Endodermal cell (in vitro differentiated cells): ENCODE measurements around the gene G0S2. TPM values are rescaled to one million over a fixed set of nuclear protein-coding genes. Genes with fewer than 3 reads are reported as not detected.

Source experiments
- DNase-seq: peaks from one replicate; pipeline ENCODE4 v3.0.0-alpha.2; 2017
- H3K27ac ChIP-seq: 2 replicates; pipeline ENCODE4 v1.5.1; 2013; ENCODE audit warnings: mild to moderate bottlenecking, low read depth, low read length, moderate library complexity
- H3K27me3 ChIP-seq: 2 replicates; pipeline ENCODE4 v1.6.1; 2013; ENCODE audit warnings: mild to moderate bottlenecking, low read length, moderate library complexity; ENCODE audit not compliant: insufficient read depth, control insufficient read depth, poor library complexity, severe bottlenecking
- H3K36me3 ChIP-seq: 2 replicates; pipeline ENCODE4 v1.7.0; 2013; ENCODE audit warnings: mild to moderate bottlenecking, low read length, moderate library complexity; ENCODE audit not compliant: control insufficient read depth, insufficient read depth
- H3K4me1 ChIP-seq: one replicate; pipeline ENCODE4 v1.7.0; 2013; ENCODE audit warnings: low read length; ENCODE audit not compliant: control insufficient read depth, insufficient read depth
- H3K4me3 ChIP-seq: 2 replicates; pipeline ENCODE4 v1.5.1; 2013; ENCODE audit warnings: mild to moderate bottlenecking, low read length, moderate library complexity
- H3K9ac ChIP-seq: 2 replicates; pipeline ENCODE4 v1.6.1; 2013; ENCODE audit warnings: mild to moderate bottlenecking, low read length, moderate library complexity; ENCODE audit not compliant: poor library complexity, severe bottlenecking; ENCODE audit errors: extremely low read depth
- H3K9me3 ChIP-seq: 2 replicates; pipeline ENCODE4 v1.6.1; 2013; ENCODE audit warnings: mild to moderate bottlenecking, low read length, moderate library complexity; ENCODE audit not compliant: control insufficient read depth
- H3K27ac Mint-ChIP-seq: 2 replicates; pipeline ENCODE4 v1.8.0; 2020; ENCODE audit warnings: mixed read lengths
- H3K27me3 Mint-ChIP-seq: 2 replicates; pipeline ENCODE4 v1.8.0; 2021; ENCODE audit warnings: mild to moderate bottlenecking, mixed read lengths; ENCODE audit not compliant: insufficient read depth
- H3K36me3 Mint-ChIP-seq: 2 replicates; pipeline ENCODE4 v1.8.0; 2020; ENCODE audit warnings: low read depth, mixed read lengths
- H3K4me1 Mint-ChIP-seq: 2 replicates; pipeline ENCODE4 v1.8.0; 2020; ENCODE audit warnings: mixed read lengths
- H3K4me3 Mint-ChIP-seq: 2 replicates; pipeline ENCODE4 v1.8.0; 2020; ENCODE audit warnings: mild to moderate bottlenecking, moderate library complexity, mixed read lengths
- H3K9me3 Mint-ChIP-seq: 2 replicates; pipeline ENCODE4 v1.8.0; 2020; ENCODE audit warnings: mild to moderate bottlenecking, mixed read lengths
- WGBS, 2 experiments: methylation state at CpG; one replicate each; pipeline versions ENCODE4 v1.1.5 to v1.1.7; 2013; ENCODE audit warnings: missing lambda C conversion rate in 2 of 2, mixed read lengths in 1 of 2; ENCODE audit not compliant: insufficient coverage in 1 of 2, insufficient read length in 1 of 2; 5-methylcytosine and 5-hydroxymethylcytosine counted together
- total RNA-seq, 2 donors: library from RNA; stranded (reverse); fragmentation: NEBNext Ultra II Directional in 1 of 2; extraction: Animal tissue kit (Norgen Biotek cat#: 25700) in 1 of 2; gene quantifications; 2 replicates in 1 of 2; 3 replicates in 1 of 2; pipeline ENCODE4 v1.2.1, GENCODE V29; 2021
- TF ChIP-seq, protein P1 (sequence below): fragments of 200-600 bp; sonication (generic); conservative IDR thresholded peaks from 2 replicates; pipeline ENCODE4 v1.5.0; 2021; ENCODE audit warnings: antibody characterized with exemption, mild to moderate bottlenecking

The G0S2 gene
- total RNA-seq, 2 donors from 2014 or later, result not detected

DNA sequence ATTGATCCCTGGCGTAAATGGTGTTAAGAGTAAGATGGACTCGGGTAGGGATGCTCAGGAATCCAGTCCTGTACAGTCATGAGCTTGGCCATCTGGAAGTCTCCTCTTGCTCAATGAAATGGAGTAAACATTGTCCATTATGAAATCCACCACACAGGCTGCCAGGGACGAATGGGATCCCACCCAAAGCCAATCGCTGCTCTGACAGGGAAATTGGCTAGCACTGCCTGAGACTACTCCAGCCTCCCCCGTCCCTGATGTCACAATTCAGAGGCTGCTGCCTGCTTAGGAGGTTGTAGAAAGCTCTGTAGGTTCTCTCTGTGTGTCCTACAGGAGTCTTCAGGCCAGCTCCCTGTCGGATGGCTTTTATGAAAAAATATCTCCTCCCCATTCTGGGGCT is 29.4 kb downstream of the G0S2 start, which contains the start of gene HSD11B1:
TSS of gene HSD11B1 (plus strand) at position 263 of the 400 bp plus-strand sequence. CDS start at position 360, 97 bp downstream.
- H3K9ac ChIP-seq, result no peak within 1 kb of the TSS
- H3K27me3 ChIP-seq, result peaks cover 11% of the 10 kb centered on the region
- DNase-seq, result no peak
- 82 to 94% methylated on average over 5 to 6 of the region's 6 CpGs for WGBS, 2 experiments
- no peaks in the 10 kb centered on the region for H3K9me3 ChIP-seq
- Mint-ChIP-seq H3K27ac (no peak within 1 kb of the TSS), H3K27me3 (peaks cover 10% of the 10 kb centered on the region), H3K36me3 (no peaks in the 10 kb centered on the region), H3K4me1 (no peaks in the 10 kb centered on the region), H3K9me3 (no peaks in the 10 kb centered on the region), H3K4me3 (no peak within 1 kb of the TSS)
- no peak within 1 kb of the TSS for H3K4me3 ChIP-seq
- TF ChIP-seq, protein P1, sequence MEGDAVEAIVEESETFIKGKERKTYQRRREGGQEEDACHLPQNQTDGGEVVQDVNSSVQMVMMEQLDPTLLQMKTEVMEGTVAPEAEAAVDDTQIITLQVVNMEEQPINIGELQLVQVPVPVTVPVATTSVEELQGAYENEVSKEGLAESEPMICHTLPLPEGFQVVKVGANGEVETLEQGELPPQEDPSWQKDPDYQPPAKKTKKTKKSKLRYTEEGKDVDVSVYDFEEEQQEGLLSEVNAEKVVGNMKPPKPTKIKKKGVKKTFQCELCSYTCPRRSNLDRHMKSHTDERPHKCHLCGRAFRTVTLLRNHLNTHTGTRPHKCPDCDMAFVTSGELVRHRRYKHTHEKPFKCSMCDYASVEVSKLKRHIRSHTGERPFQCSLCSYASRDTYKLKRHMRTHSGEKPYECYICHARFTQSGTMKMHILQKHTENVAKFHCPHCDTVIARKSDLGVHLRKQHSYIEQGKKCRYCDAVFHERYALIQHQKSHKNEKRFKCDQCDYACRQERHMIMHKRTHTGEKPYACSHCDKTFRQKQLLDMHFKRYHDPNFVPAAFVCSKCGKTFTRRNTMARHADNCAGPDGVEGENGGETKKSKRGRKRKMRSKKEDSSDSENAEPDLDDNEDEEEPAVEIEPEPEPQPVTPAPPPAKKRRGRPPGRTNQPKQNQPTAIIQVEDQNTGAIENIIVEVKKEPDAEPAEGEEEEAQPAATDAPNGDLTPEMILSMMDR, result no peak
- H3K4me1 ChIP-seq, result no peaks in the 10 kb centered on the region
- no peak within 1 kb of the TSS for H3K27ac ChIP-seq
- H3K36me3 ChIP-seq, result no peaks in the 10 kb centered on the region

DNA sequence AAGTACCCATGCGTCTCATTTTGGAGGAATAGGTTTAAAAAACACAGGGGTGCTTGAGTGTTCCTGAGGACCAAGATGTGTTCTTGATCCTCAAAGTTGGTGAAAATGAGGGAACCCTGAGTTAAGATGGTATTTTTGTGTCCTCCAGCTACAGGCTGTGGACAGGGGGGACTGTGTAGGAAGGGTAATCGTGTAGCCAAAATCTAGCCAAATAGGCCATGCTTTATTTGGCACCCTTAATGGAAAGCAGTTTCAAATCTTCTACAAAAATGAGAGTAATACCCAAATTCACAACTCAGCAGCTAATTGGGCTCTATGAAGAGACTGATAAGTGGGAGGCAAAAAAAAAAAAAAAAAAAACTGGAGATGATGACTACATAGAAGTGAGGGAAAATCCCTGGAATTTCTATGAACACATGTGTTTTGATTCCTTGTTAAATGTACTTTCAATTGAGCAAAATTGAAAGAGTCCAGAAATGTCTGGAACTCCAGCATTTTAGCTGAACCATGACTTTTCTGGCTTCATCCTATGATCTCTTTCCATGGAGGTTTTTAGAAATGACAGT is 29.9 kb downstream of the G0S2 start:
- no peaks in the 10 kb centered on the region for H3K4me1 ChIP-seq
- no peak for DNase-seq
- H3K27ac Mint-ChIP-seq, result no peak overlapping the region
- WGBS, 2 experiments, result 91 to 100% methylated on average over 1 to 2 of the region's 2 CpGs
- H3K9me3 Mint-ChIP-seq, result no peaks in the 10 kb centered on the region
- H3K27me3 Mint-ChIP-seq, result peaks cover 11% of the 10 kb centered on the region
- no peak overlapping the region for H3K9ac ChIP-seq
- TF ChIP-seq, protein P1, result no peak
- H3K27me3 ChIP-seq, result peaks cover 17% of the 10 kb centered on the region
- H3K9me3 ChIP-seq, result no peaks in the 10 kb centered on the region
- no peak overlapping the region for H3K4me3 Mint-ChIP-seq
- no peaks in the 10 kb centered on the region for H3K36me3 Mint-ChIP-seq
- H3K36me3 ChIP-seq, result no peaks in the 10 kb centered on the region
- no peaks in the 10 kb centered on the region for H3K4me1 Mint-ChIP-seq
- no peak overlapping the region for H3K4me3 ChIP-seq
- no peak overlapping the region for H3K27ac ChIP-seq

DNA sequence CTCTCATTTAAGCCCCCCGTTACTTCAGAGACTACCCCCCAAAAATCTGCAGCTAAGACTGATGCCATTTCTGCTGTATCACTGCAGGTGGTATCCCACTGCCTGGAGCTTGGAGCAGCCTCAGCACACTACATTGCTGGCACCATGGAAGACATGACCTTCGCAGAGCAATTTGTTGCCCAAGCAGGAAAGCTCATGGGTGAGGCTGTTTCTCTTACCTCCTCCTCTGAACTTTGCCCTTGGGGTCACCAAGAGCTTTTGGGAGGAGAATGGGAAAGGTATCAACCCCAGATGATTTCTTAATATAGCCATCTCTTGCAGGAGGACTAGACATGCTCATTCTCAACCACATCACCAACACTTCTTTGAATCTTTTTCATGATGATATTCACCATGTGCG is 31.4 kb downstream of the G0S2 start:
- Histone ChIP-seq H3K27me3 (peaks cover 25% of the 10 kb centered on the region), H3K4me3 (no peak overlapping the region), H3K9ac (no peak overlapping the region), H3K9me3 (no peaks in the 10 kb centered on the region), H3K4me1 (no peaks in the 10 kb centered on the region), H3K27ac (no peak overlapping the region), H3K36me3 (no peaks in the 10 kb centered on the region)
- 87 to 97% methylated on average over 3 of the region's 3 CpGs for WGBS, 2 experiments
- H3K4me3 Mint-ChIP-seq, result no peak overlapping the region
- no peaks in the 10 kb centered on the region for H3K9me3 Mint-ChIP-seq
- H3K4me1 Mint-ChIP-seq, result no peaks in the 10 kb centered on the region
- TF ChIP-seq, protein P1, result no peak
- no peak for DNase-seq
- H3K27ac Mint-ChIP-seq, result no peak overlapping the region
- H3K36me3 Mint-ChIP-seq, result no peaks in the 10 kb centered on the region
- peaks cover 12% of the 10 kb centered on the region for H3K27me3 Mint-ChIP-seq
